Cardiac fibroblast (primary cell): ENCODE results near the gene GHITM.

Experiments
- DNase-seq, 2 donors: peaks; one replicate each; pipeline versions ENCODE4 v3.0.0 to v3.0.0-alpha.2; 2010; ENCODE audit warnings: low read depth in 2 of 2
- H3K4me3 ChIP-seq, 2 donors: replicated peaks in 1 of 2; 1 replicate in 1 of 2; 2 replicates in 1 of 2; pipeline ENCODE4 v1.5.1; 2011; ENCODE audit warnings: low read depth in 2 of 2, low read length in 2 of 2, mild to moderate bottlenecking in 2 of 2, moderate library complexity in 1 of 2
- TF ChIP-seq, protein P1 (sequence below): IDR thresholded peaks from one replicate; pipeline ENCODE4 v1.5.1; 2011; ENCODE audit warnings: low read depth, mild to moderate bottlenecking, low read length, inconsistent platforms

GHITM gene

GRCh38 chr10:84201682-84202081, 62.4 kb downstream of the GHITM start:
- TF ChIP-seq, protein P1, sequence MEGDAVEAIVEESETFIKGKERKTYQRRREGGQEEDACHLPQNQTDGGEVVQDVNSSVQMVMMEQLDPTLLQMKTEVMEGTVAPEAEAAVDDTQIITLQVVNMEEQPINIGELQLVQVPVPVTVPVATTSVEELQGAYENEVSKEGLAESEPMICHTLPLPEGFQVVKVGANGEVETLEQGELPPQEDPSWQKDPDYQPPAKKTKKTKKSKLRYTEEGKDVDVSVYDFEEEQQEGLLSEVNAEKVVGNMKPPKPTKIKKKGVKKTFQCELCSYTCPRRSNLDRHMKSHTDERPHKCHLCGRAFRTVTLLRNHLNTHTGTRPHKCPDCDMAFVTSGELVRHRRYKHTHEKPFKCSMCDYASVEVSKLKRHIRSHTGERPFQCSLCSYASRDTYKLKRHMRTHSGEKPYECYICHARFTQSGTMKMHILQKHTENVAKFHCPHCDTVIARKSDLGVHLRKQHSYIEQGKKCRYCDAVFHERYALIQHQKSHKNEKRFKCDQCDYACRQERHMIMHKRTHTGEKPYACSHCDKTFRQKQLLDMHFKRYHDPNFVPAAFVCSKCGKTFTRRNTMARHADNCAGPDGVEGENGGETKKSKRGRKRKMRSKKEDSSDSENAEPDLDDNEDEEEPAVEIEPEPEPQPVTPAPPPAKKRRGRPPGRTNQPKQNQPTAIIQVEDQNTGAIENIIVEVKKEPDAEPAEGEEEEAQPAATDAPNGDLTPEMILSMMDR = no peak
- DNase-seq = no peak
- no peak overlapping the region for H3K4me3 ChIP-seq

DNA sequence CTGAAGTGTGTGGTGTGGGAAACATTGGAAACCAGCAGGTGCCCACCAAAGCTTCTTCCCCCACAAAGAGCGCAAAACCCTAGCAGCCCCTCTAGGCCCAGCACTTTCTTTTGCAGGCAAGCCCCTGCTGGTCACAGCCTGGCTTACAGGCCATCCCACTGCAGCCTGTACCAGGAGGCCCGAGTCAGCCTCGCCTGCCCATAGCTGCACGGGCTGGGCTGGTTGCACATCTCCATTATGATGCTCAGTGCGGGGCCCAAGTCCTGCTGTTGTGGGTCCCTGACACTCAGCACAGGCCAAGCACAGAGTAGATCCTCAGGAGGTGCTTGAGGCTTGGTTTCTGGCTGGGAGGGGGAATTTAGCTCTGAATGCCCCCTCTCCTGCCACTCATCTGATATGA, 63.0 kb downstream of the GHITM start:
- H3K4me3 ChIP-seq = no peak overlapping the region
- TF ChIP-seq, protein P1 = no peak
- no peak for DNase-seq
